Hepatocyte (in vitro differentiated cells): ENCODE data around the gene THSD7B. TPM values are rescaled to one million over a fixed set of nuclear protein-coding genes. Genes with fewer than 3 reads are reported as not detected.

Experiments used
- DNase-seq: peaks from one replicate; pipeline ENCODE4 v3.0.0-alpha.2; 2016; ENCODE audit warnings: low spot score
- H2AFZ ChIP-seq: fragments of 200-600 bp; sonication (generic); 2 replicates; pipeline ENCODE4 v1.6.0; 2016; ENCODE audit warnings: antibody characterized with exemption, mild to moderate bottlenecking
- H3K27ac ChIP-seq: fragments of 200-600 bp; sonication (generic); 2 replicates; pipeline ENCODE4 v1.5.1; 2016; ENCODE audit warnings: mild to moderate bottlenecking
- H3K27me3 ChIP-seq: fragments of 200-600 bp; sonication (generic); 2 replicates; pipeline ENCODE4 v1.6.1; 2016
- H3K36me3 ChIP-seq: fragments of 200-600 bp; sonication (generic); replicated peaks from 2 replicates; pipeline ENCODE4 v1.5.1; 2016; ENCODE audit warnings: low read depth; ENCODE audit not compliant: insufficient read depth
- H3K4me1 ChIP-seq: fragments of 200-600 bp; sonication (generic); 2 replicates; pipeline ENCODE4 v1.5.1; 2016; ENCODE audit warnings: mild to moderate bottlenecking, moderate library complexity; ENCODE audit not compliant: insufficient read depth
- H3K4me2 ChIP-seq: fragments of 200-600 bp; sonication (generic); 2 replicates; pipeline ENCODE4 v1.6.0; 2016
- H3K4me3 ChIP-seq: fragments of 200-600 bp; sonication (generic); 2 replicates; pipeline ENCODE4 v1.5.1; 2016; ENCODE audit warnings: mild to moderate bottlenecking
- H3K79me2 ChIP-seq: fragments of 200-600 bp; sonication (generic); 2 replicates; pipeline ENCODE4 v1.6.0; 2017; ENCODE audit warnings: mild to moderate bottlenecking
- H3K9me2 ChIP-seq: fragments of 200-600 bp; sonication (generic); replicated peaks from 2 replicates; pipeline ENCODE4 v1.6.0; 2017; ENCODE audit warnings: mild to moderate bottlenecking; ENCODE audit not compliant: insufficient read depth
- H3K9me3 ChIP-seq: fragments of 200-600 bp; sonication (generic); 2 replicates; pipeline ENCODE4 v1.5.1; 2016; ENCODE audit warnings: low read depth, mild to moderate bottlenecking
- H4K20me1 ChIP-seq: fragments of 200-600 bp; sonication (generic); 2 replicates; pipeline ENCODE4 v1.6.0; 2016; ENCODE audit warnings: mild to moderate bottlenecking; ENCODE audit not compliant: insufficient read depth, poor library complexity, severe bottlenecking
- EZH2 ChIP-seq: fragments of 200-600 bp; sonication (generic); IDR thresholded peaks from 2 replicates; pipeline ENCODE4 v1.6.1; 2016; ENCODE audit warnings: antibody characterized with exemption, mild to moderate bottlenecking, borderline replicate concordance
- EZH2phosphoT487 ChIP-seq: fragments of 200-600 bp; sonication (generic); IDR thresholded peaks from one replicate; pipeline ENCODE4 v1.6.1; 2018; ENCODE audit warnings: antibody characterized with exemption, mild to moderate bottlenecking, low read depth, moderate library complexity; ENCODE audit not compliant: unreplicated experiment, severe bottlenecking
- WGBS: methylation state at CpG from one replicate; pipeline ENCODE4 v1.1.6; 2016; ENCODE audit warnings: low lambda C conversion rate; ENCODE audit errors: missing lambda C conversion rate; 5-methylcytosine and 5-hydroxymethylcytosine counted together
- polyA plus RNA-seq: library from polyadenylated mRNA; unstranded; fragments of >200 nt; fragmentation: Nextera tagmentation; extraction: Ambion mirVana; gene quantifications from 2 replicates; pipeline ENCODE4 v1.2.1, GENCODE V29; 2016
- total RNA-seq: library from RNA; depleted of rRNA; stranded (reverse); fragments of >200 nt; gene quantifications from 2 replicates; pipeline ENCODE4 v1.2.3, GENCODE V29; 2014
- TF ChIP-seq, protein P1 (sequence below): fragments of 200-600 bp; sonication (generic); IDR thresholded peaks from 2 replicates; pipeline ENCODE4 v1.5.1; 2016; ENCODE audit warnings: antibody characterized with exemption, mild to moderate bottlenecking; ENCODE audit not compliant: poor library complexity

THSD7B gene
- total and polyA plus RNA-seq, 2 experiments from 2014 or later: 0.48 to 5.7 TPM

DNA sequence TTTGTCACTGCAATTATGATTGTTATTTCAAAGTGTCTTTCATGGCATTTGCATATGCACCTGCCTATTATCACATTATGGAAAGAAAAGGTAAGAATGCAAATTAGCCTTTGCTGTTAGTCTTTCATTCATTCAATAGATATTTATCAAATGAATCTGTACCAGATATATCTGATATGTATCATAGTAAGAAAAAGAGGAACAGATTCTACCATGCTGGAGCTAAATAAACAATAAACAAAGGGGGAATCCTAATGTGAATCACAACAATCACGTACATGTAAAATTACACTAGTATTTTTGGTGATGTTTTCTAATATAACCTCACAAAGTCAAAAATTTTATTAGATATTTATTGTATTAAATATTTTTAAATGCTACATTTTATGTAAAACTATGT is 446.4 kb downstream of the THSD7B start:
- Histone ChIP-seq H3K4me3 (no peak overlapping the region), H3K27ac (no peak overlapping the region), H3K4me2 (no peak overlapping the region), H3K27me3 (no peaks in the 10 kb centered on the region), H4K20me1 (no peaks in the 10 kb centered on the region), H2AFZ (no peak overlapping the region), H3K79me2 (no peaks in the 10 kb centered on the region), H3K4me1 (peaks cover 8% of the 10 kb centered on the region), H3K9me2 (no peaks in the 10 kb centered on the region), H3K9me3 (no peaks in the 10 kb centered on the region), H3K36me3 (no peaks in the 10 kb centered on the region)
- TF ChIP-seq, protein P1, sequence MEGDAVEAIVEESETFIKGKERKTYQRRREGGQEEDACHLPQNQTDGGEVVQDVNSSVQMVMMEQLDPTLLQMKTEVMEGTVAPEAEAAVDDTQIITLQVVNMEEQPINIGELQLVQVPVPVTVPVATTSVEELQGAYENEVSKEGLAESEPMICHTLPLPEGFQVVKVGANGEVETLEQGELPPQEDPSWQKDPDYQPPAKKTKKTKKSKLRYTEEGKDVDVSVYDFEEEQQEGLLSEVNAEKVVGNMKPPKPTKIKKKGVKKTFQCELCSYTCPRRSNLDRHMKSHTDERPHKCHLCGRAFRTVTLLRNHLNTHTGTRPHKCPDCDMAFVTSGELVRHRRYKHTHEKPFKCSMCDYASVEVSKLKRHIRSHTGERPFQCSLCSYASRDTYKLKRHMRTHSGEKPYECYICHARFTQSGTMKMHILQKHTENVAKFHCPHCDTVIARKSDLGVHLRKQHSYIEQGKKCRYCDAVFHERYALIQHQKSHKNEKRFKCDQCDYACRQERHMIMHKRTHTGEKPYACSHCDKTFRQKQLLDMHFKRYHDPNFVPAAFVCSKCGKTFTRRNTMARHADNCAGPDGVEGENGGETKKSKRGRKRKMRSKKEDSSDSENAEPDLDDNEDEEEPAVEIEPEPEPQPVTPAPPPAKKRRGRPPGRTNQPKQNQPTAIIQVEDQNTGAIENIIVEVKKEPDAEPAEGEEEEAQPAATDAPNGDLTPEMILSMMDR: no peak
- no peak for TF ChIP-seq EZH2phosphoT487
- no peak for TF ChIP-seq EZH2
- 84% methylated on average over 1 of the region's 1 CpG for WGBS
- no peak for DNase-seq

DNA sequence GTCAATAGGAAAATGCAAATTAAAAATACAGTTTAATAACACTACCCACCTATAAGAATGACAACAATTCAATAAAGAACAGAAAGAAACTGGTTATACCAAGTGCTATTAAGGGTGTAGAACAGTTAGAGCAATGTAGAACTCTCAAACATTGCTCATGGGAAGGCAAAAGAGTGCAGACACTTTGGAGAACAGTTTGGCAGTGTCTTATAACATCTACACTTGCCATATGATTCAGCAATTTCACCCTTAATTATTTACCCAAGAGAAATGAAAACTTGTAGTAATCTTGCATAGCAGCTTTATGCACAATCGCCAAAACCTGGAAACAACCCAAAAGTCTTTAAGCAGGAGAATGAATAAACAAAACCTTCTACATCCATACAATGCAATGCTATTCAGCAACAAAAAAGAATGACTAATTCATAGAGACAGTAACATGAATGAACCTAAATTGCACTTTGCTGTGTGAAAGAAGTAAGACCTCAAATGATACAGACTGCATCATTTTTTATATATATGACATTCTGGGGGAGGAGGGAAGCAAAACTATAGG is 455.2 kb downstream of the THSD7B start:
- DNase-seq: no peak
- TF ChIP-seq, protein P1: no peak
- no peak for TF ChIP-seq EZH2phosphoT487
- no peak for TF ChIP-seq EZH2
- Histone ChIP-seq H3K27me3 (no peaks in the 10 kb centered on the region), H2AFZ (no peak overlapping the region), H3K4me2 (no peak overlapping the region), H3K79me2 (no peaks in the 10 kb centered on the region), H3K27ac (no peak overlapping the region), H3K9me2 (no peaks in the 10 kb centered on the region), H3K36me3 (no peaks in the 10 kb centered on the region), H3K4me3 (no peak overlapping the region), H4K20me1 (no peaks in the 10 kb centered on the region), H3K9me3 (no peaks in the 10 kb centered on the region), H3K4me1 (no peaks in the 10 kb centered on the region)
- WGBS: 70% methylated on average over 1 of the region's 1 CpG

DNA sequence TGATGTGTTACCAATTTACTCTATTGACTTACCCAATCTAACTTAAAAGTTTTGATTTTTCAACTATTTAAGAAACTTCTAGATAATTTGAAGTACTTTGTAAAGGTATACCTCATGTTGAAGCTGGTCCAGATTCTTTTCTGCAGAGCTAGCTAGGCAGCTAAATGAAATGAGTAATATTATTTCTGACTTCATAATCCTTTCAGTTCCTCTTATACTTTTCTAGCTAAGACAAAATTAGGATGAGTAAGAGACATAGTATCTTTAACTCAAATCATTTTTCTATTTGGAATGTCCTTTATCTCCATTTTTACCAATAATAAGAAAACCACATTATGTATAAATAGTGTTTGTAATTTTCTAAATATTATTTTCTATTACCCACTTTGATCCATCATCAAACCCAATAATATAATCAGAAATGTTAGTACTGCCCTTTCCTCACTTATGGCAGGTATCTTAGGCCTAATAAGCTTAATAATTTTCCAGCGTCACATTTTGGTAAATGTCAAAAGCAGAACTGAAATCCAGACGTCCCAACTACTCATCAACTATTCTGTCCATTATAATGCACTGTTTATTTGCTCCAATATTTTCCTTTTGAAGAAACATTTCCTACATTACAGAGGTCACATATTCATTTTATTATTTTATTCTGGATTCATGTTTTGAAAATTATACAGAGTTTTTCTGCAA is 456.6 kb downstream of the THSD7B start:
- no peak for DNase-seq
- no peak overlapping the region for H3K27ac ChIP-seq
- H3K4me2 ChIP-seq: no peak overlapping the region
- no peaks in the 10 kb centered on the region for H3K27me3 ChIP-seq
- H3K9me2 ChIP-seq: no peaks in the 10 kb centered on the region
- no peaks in the 10 kb centered on the region for H3K36me3 ChIP-seq
- H3K9me3 ChIP-seq: no peaks in the 10 kb centered on the region
- TF ChIP-seq EZH2: no peak
- TF ChIP-seq, protein P1: no peak
- TF ChIP-seq EZH2phosphoT487: no peak
- WGBS: 91% methylated on average over 2 of the region's 2 CpGs
- H4K20me1 ChIP-seq: no peaks in the 10 kb centered on the region
- H3K4me3 ChIP-seq: no peak overlapping the region
- H2AFZ ChIP-seq: no peak overlapping the region
- H3K4me1 ChIP-seq: no peaks in the 10 kb centered on the region
- no peaks in the 10 kb centered on the region for H3K79me2 ChIP-seq
